Measurements from ENCODE around the gene TMEM269. TPM values are rescaled to one million over a fixed set of nuclear protein-coding genes. Genes with fewer than 3 reads are reported as not detected.

TMEM269 gene
- total RNA-seq, 1 experiment from 2014 or later, result 0.11 TPM

DNA sequence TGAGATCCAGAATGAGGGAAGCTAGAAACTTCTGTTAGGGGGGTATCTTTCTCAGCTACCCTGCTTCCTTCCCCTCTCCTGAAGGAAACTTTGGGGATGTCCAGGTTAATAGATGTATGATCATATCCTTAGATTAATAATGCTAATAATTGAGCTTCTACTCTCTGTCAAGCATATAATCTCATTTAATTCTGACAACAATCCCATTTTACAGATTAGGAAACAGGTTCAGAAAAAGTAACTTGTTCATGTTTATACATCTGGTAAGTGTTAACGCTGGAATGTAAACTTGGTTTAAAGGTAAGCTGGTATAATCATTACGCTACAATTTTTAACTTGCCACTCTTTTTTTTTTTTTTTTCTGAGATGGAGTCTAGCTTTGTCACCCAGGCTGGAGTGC is 1.7 kb upstream of the TMEM269 start:
- intact Hi-C loops (cut with micrococcal nuclease), result no loop called here
- CTCF ChIA-PET, result no interaction called here
- TF ChIP-seq EZH2phosphoT487 (IDR thresholded peaks at IDR 0.05; ENCODE audit: borderline replicate concordance, low read length), result no peak
- TF ChIP-seq EZH2 (IDR thresholded peaks at IDR 0.05; ENCODE audit: low read length, unreplicated experiment), result no peak
- no peak for TF ChIP-seq CTCF (conservative IDR thresholded peaks at IDR 0.05; ENCODE audit: low read depth, low read length)
- no peak overlapping the region for H3K27ac ChIP-seq (ENCODE audit: low read length)
- H2AFZ ChIP-seq (ENCODE audit: low read length), result no peak overlapping the region
- no peaks in the 10 kb centered on the region for H3K9me2 ChIP-seq (replicated peaks; ENCODE audit: low read length)
- BruUV-seq (replicated peaks), result no TSS peak
- H3F3A ChIP-seq (ENCODE audit: low read length, unreplicated experiment), result no peaks in the 10 kb centered on the region
- peaks cover 14% of the 10 kb centered on the region for H3K36me3 ChIP-seq (ENCODE audit: low read depth, low read length)
- no peak for DNase-seq
- no peak for ATAC-seq
- no peak overlapping the region for H3K4me2 ChIP-seq (ENCODE audit: low read length)
- POLR2A ChIA-PET (ENCODE audit: unreplicated experiment), result no interaction called here
- H3K27me3 ChIP-seq (ENCODE audit: low read length), result no peaks in the 10 kb centered on the region
- no peaks in the 10 kb centered on the region for H3K79me2 ChIP-seq (ENCODE audit: low read length)
- H3K4me3 ChIP-seq (ENCODE audit: low read length), result no peak overlapping the region
- H4K20me1 ChIP-seq (ENCODE audit: low read length), result no peaks in the 10 kb centered on the region
- no peaks in the 10 kb centered on the region for H3K9me3 ChIP-seq (ENCODE audit: low read length)
- no peak overlapping the region for H3K9ac ChIP-seq (ENCODE audit: low read length)
- H3K4me1 ChIP-seq (ENCODE audit: insufficient read depth, low read length), result no peaks in the 10 kb centered on the region

GRCh38 chr1:42784547-42784945 is 245 bp upstream of the TMEM269 start:
- POLR2A ChIA-PET (ENCODE audit: unreplicated experiment), result no interaction called here
- Histone ChIP-seq H3K4me3 (ENCODE audit: low read length) (no peak overlapping the region), H3K9me3 (ENCODE audit: low read length) (no peaks in the 10 kb centered on the region), H3K4me2 (ENCODE audit: low read length) (no peak overlapping the region), H3K4me1 (ENCODE audit: insufficient read depth, low read length) (no peaks in the 10 kb centered on the region), H3K9me2 (replicated peaks; ENCODE audit: low read length) (no peaks in the 10 kb centered on the region), H3F3A (ENCODE audit: low read length, unreplicated experiment) (no peaks in the 10 kb centered on the region), H3K27me3 (ENCODE audit: low read length) (no peaks in the 10 kb centered on the region), H2AFZ (ENCODE audit: low read length) (no peak overlapping the region), H3K27ac (ENCODE audit: low read length) (no peak overlapping the region), H3K9ac (ENCODE audit: low read length) (no peak overlapping the region), H3K79me2 (ENCODE audit: low read length) (no peaks in the 10 kb centered on the region), H4K20me1 (ENCODE audit: low read length) (no peaks in the 10 kb centered on the region), H3K36me3 (ENCODE audit: low read depth, low read length) (peaks cover 8% of the 10 kb centered on the region; the same call in 1 of the 2 replicates)
- ATAC-seq (no peak), DNase-seq (no peak)
- no TSS peak for BruUV-seq (replicated peaks)
- intact Hi-C loops (cut with micrococcal nuclease), result no loop called here
- CTCF ChIA-PET, result no interaction called here
- TF ChIP-seq CTCF (conservative IDR thresholded peaks at IDR 0.05; ENCODE audit: low read depth, low read length), result no peak
- no peak for TF ChIP-seq EZH2 (IDR thresholded peaks at IDR 0.05; ENCODE audit: low read length, unreplicated experiment)
- TF ChIP-seq EZH2phosphoT487 (IDR thresholded peaks at IDR 0.05; ENCODE audit: borderline replicate concordance, low read length), result no peak

GRCh38 chr1:42786097-42786496 is 1.3 kb downstream of the TMEM269 start:
- H3K4me3 ChIP-seq (ENCODE audit: low read length), result no peak overlapping the region
- no peaks in the 10 kb centered on the region for H3F3A ChIP-seq (ENCODE audit: low read length, unreplicated experiment)
- H3K4me1 ChIP-seq (ENCODE audit: insufficient read depth, low read length), result no peaks in the 10 kb centered on the region
- no peaks in the 10 kb centered on the region for H4K20me1 ChIP-seq (ENCODE audit: low read length)
- ATAC-seq (no peak), DNase-seq (no peak)
- H2AFZ ChIP-seq (ENCODE audit: low read length), result no peak overlapping the region
- no peak overlapping the region for H3K4me2 ChIP-seq (ENCODE audit: low read length)
- TF ChIP-seq CTCF (conservative IDR thresholded peaks at IDR 0.05; ENCODE audit: low read depth, low read length), result no peak
- TF ChIP-seq EZH2phosphoT487 (IDR thresholded peaks at IDR 0.05; ENCODE audit: borderline replicate concordance, low read length), result no peak
- TF ChIP-seq EZH2 (IDR thresholded peaks at IDR 0.05; ENCODE audit: low read length, unreplicated experiment), result no peak
- ChIA-PET CTCF (no interaction called here), POLR2A (ENCODE audit: unreplicated experiment) (no interaction called here)
- peaks cover 8% of the 10 kb centered on the region; the same call in 1 of the 2 replicates for H3K36me3 ChIP-seq (ENCODE audit: low read depth, low read length)
- no peak overlapping the region for H3K27ac ChIP-seq (ENCODE audit: low read length)
- no peaks in the 10 kb centered on the region for H3K79me2 ChIP-seq (ENCODE audit: low read length)
- no TSS peak for BruUV-seq (replicated peaks)
- H3K9ac ChIP-seq (ENCODE audit: low read length), result no peak overlapping the region
- intact Hi-C loops (cut with micrococcal nuclease), result no loop called here
- no peaks in the 10 kb centered on the region for H3K9me2 ChIP-seq (replicated peaks; ENCODE audit: low read length)
- H3K27me3 ChIP-seq (ENCODE audit: low read length), result no peaks in the 10 kb centered on the region
- H3K9me3 ChIP-seq (ENCODE audit: low read length), result no peaks in the 10 kb centered on the region
